H9 (cell line): ENCODE results near the gene PYGL. TPM values are rescaled to one million over a fixed set of nuclear protein-coding genes. Genes with fewer than 3 reads are reported as not detected.
A peak's percentile ranks its signal among the peaks of the same experiment; 100 is the strongest.

Experiments
- DNase-seq: peaks from one replicate; pipeline ENCODE4 v3.0.0-alpha.2; 2017
- H2AFZ ChIP-seq: one replicate; pipeline ENCODE4 v1.6.1; 2013; ENCODE audit warnings: mild to moderate bottlenecking, low read length, control low read depth, moderate library complexity
- H2AK5ac ChIP-seq: 2 replicates; pipeline ENCODE4 v1.6.1; 2013; ENCODE audit warnings: low read length, control low read depth, mixed read lengths; ENCODE audit not compliant: insufficient read length
- H2BK120ac ChIP-seq: one replicate; pipeline ENCODE4 v1.6.1; 2013; ENCODE audit warnings: low read depth, mild to moderate bottlenecking, low read length, control low read depth, inconsistent platforms; ENCODE audit not compliant: poor library complexity, severe bottlenecking
- H2BK12ac ChIP-seq: 2 replicates; pipeline ENCODE4 v1.6.1; 2013; ENCODE audit warnings: low read length, control low read depth, mixed read lengths, low read depth; ENCODE audit not compliant: insufficient read length
- H2BK15ac ChIP-seq: 2 replicates; pipeline ENCODE4 v1.6.1; 2013; ENCODE audit warnings: low read depth, low read length, control low read depth
- H2BK20ac ChIP-seq: one replicate; pipeline ENCODE4 v1.6.1; 2013; ENCODE audit warnings: low read depth, mild to moderate bottlenecking, low read length, control low read depth, inconsistent platforms; ENCODE audit not compliant: poor library complexity, severe bottlenecking
- H2BK5ac ChIP-seq: 2 replicates; pipeline ENCODE4 v1.6.1; 2013; ENCODE audit warnings: low read length, control low read depth, mixed read lengths; ENCODE audit not compliant: insufficient read length
- H3K14ac ChIP-seq: 2 replicates; pipeline ENCODE4 v1.6.1; 2013; ENCODE audit warnings: low read length, control low read depth; ENCODE audit not compliant: insufficient read depth
- H3K18ac ChIP-seq: 2 replicates; pipeline ENCODE4 v1.6.1; 2013; ENCODE audit warnings: low read depth, mild to moderate bottlenecking, mixed read lengths, low read length, control low read depth; ENCODE audit not compliant: insufficient read length
- H3K23ac ChIP-seq: 2 replicates; pipeline ENCODE4 v1.6.1; 2013; ENCODE audit warnings: low read length, control low read depth, mixed read lengths, low read depth; ENCODE audit not compliant: insufficient read length
- H3K23me2 ChIP-seq: 2 replicates; pipeline ENCODE4 v1.6.1; 2013; ENCODE audit warnings: low read depth, mild to moderate bottlenecking, mixed read lengths, low read length, control low read depth; ENCODE audit not compliant: insufficient read length, poor library complexity, severe bottlenecking
- H3K27ac ChIP-seq: 2 replicates; pipeline ENCODE4 v1.5.1; 2013; ENCODE audit warnings: low read length, control low read depth, mixed read lengths, low read depth; ENCODE audit not compliant: insufficient read length
- H3K27me3 ChIP-seq: 2 replicates; pipeline ENCODE4 v1.6.1; 2013; ENCODE audit warnings: low read length, control low read depth, inconsistent platforms; ENCODE audit not compliant: insufficient read depth
- H3K4ac ChIP-seq: 2 replicates; pipeline ENCODE4 v1.6.1; 2013; ENCODE audit warnings: low read depth, mild to moderate bottlenecking, control low read depth, inconsistent platforms, low read length, moderate library complexity
- H3K4me1 ChIP-seq: 2 replicates; pipeline ENCODE4 v1.6.1; 2013; ENCODE audit warnings: low read length, control low read depth, inconsistent platforms; ENCODE audit not compliant: insufficient read depth
- H3K4me2 ChIP-seq: 2 replicates; pipeline ENCODE4 v1.6.1; 2013; ENCODE audit warnings: low read length, control low read depth, mixed read lengths; ENCODE audit not compliant: insufficient read length, insufficient read depth
- H3K56ac ChIP-seq: 2 replicates; pipeline ENCODE4 v1.6.1; 2013; ENCODE audit warnings: low read depth, mild to moderate bottlenecking, mixed read lengths, low read length, control low read depth; ENCODE audit not compliant: insufficient read length
- H3K79me1 ChIP-seq: 2 replicates; pipeline ENCODE4 v1.6.1; 2013; ENCODE audit warnings: low read depth, mild to moderate bottlenecking, moderate library complexity, low read length, control low read depth, inconsistent platforms; ENCODE audit not compliant: insufficient read depth, poor library complexity, severe bottlenecking
- H3K79me2 ChIP-seq: 2 replicates; pipeline ENCODE4 v1.6.1; 2013; ENCODE audit warnings: low read length, control low read depth, inconsistent platforms; ENCODE audit not compliant: insufficient read depth
- H3K9ac ChIP-seq: 2 replicates; pipeline ENCODE4 v1.6.1; 2013; ENCODE audit warnings: low read length, control low read depth, mixed read lengths; ENCODE audit not compliant: insufficient read length; ENCODE audit errors: extremely low read depth
- H3K9me3 ChIP-seq: one replicate; pipeline ENCODE4 v1.6.1; 2013; ENCODE audit warnings: low read depth, low read length, inconsistent platforms; ENCODE audit not compliant: control insufficient read depth
- H3T11ph ChIP-seq: one replicate; pipeline ENCODE4 v1.6.1; 2013; ENCODE audit warnings: mild to moderate bottlenecking, low read length, control low read depth, inconsistent platforms
- H4K20me1 ChIP-seq: one replicate; pipeline ENCODE4 v1.6.1; 2013; ENCODE audit not compliant: control insufficient read depth, insufficient read length, insufficient read depth
- H4K5ac ChIP-seq: 2 replicates; pipeline ENCODE4 v1.6.1; 2013; ENCODE audit warnings: low read depth, mild to moderate bottlenecking, mixed read lengths, low read length, control low read depth; ENCODE audit not compliant: insufficient read length
- H4K8ac ChIP-seq: replicated peaks from 2 replicates; pipeline ENCODE4 v1.6.1; 2013; ENCODE audit warnings: low read length, control low read depth, mixed read lengths, low read depth; ENCODE audit not compliant: insufficient read length
- H4K91ac ChIP-seq: 2 replicates; pipeline ENCODE4 v1.6.1; 2013; ENCODE audit warnings: low read depth, mild to moderate bottlenecking, moderate library complexity, mixed read lengths, low read length, control low read depth; ENCODE audit not compliant: insufficient read length
- H3K27ac Mint-ChIP-seq, 3 experiments: 2 replicates in 2 of 3; 3 replicates in 1 of 3; pipeline ENCODE4 v1.8.0; 2020 to 2021; ENCODE audit warnings: mixed read lengths in 3 of 3, mild to moderate bottlenecking in 1 of 3, moderate library complexity in 1 of 3
- H3K27me3 Mint-ChIP-seq: 2 replicates; pipeline ENCODE4 v1.8.0; 2021; ENCODE audit warnings: low read depth, mild to moderate bottlenecking, moderate library complexity, mixed read lengths
- H3K36me3 Mint-ChIP-seq, 3 experiments: 2 replicates in 2 of 3; 3 replicates in 1 of 3; pipeline ENCODE4 v1.8.0; 2020 to 2021; ENCODE audit warnings: low read depth in 3 of 3, mixed read lengths in 3 of 3; ENCODE audit not compliant: insufficient read depth in 1 of 3
- H3K4me1 Mint-ChIP-seq, 2 experiments: 2 replicates each; pipeline ENCODE4 v1.8.0; 2020; ENCODE audit warnings: mixed read lengths in 2 of 2
- H3K4me3 Mint-ChIP-seq, 2 experiments: 2 replicates in 1 of 2; 3 replicates in 1 of 2; pipeline ENCODE4 v1.8.0; 2020 to 2021; ENCODE audit warnings: mild to moderate bottlenecking in 2 of 2, mixed read lengths in 2 of 2, moderate library complexity in 1 of 2
- H3K9me3 Mint-ChIP-seq, 2 experiments: 2 replicates in 1 of 2; 3 replicates in 1 of 2; pipeline ENCODE4 v1.8.0; 2020; ENCODE audit warnings: mild to moderate bottlenecking in 2 of 2, mixed read lengths in 2 of 2, moderate library complexity in 1 of 2
- WGBS: extraction: QIAGEN DNeasy Blood & Tissue Kit; methylation state at CpG from one replicate; pipeline ENCODE4 v1.1.7; 2013; ENCODE audit warnings: missing lambda C conversion rate, low lambda C conversion rate, mixed read lengths; ENCODE audit not compliant: insufficient read length; ENCODE audit errors: extremely low coverage; 5-methylcytosine and 5-hydroxymethylcytosine counted together
- total RNA-seq: library from RNA; stranded (reverse); gene quantifications from 2 replicates; pipeline ENCODE4 v1.2.1, GENCODE V29; 2021
- TF ChIP-seq, protein P1 (sequence below): fragments of 200-600 bp; sonication (generic); conservative IDR thresholded peaks from 3 replicates; pipeline ENCODE4 v1.8.0; 2021; ENCODE audit warnings: antibody characterized with exemption, mild to moderate bottlenecking

PYGL gene
- total RNA-seq, 1 experiment from 2014 or later = 53.8 TPM

DNA sequence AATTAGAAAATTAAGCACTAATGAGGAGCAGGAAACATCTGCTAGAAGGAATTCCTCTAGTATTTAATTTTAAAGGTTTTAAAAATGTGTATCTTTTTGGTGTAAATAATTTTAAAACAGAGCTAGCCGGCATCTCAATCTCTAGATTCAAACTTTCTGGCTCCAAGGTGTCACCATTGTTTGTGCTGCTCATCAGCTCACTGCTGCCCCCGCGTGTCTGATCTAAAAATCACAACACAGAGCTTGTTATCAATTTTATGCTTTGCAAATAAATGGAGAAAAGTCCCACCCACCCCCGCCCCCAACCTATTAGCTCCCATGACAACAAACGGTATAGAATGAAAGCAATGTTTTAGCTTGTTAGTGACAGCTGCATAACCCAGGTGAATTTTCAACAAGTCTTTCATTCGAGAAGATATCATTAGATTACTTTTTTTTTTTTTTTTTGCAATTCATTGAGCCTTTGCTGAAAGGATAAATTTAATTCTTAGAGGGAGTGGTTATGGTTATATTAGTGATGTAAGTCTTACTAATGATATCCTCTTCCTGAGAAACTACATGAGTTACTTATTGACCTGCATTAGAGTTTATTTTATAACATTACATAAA, 83.7 kb downstream of the PYGL start:
- WGBS = no CpG with 5 or more reads among the region's 6 CpGs
- no peaks in the 10 kb centered on the region for H3K9me3 ChIP-seq
- H3K9ac ChIP-seq = no peak overlapping the region
- H3K27me3 ChIP-seq = no peaks in the 10 kb centered on the region
- no peak overlapping the region for H2BK12ac ChIP-seq
- H3K14ac ChIP-seq = no peak overlapping the region
- H2BK120ac ChIP-seq = no peak overlapping the region
- H3K9me3 Mint-ChIP-seq = no peaks in the 10 kb centered on the region; a peak in 1 of 5 replicates
- H2BK15ac ChIP-seq = no peak overlapping the region
- H3K4me2 ChIP-seq = peak overlapping the region; percentile 3
- H3K4me1 Mint-ChIP-seq = peaks cover 27 to 29% of the 10 kb centered on the region in 2 experiments
- H4K5ac ChIP-seq = no peak overlapping the region
- H3K4me3 Mint-ChIP-seq = peak overlapping the region; percentile 11 to 13; a peak in 2 of 5 replicates
- no peaks in the 10 kb centered on the region for H4K20me1 ChIP-seq
- H3K79me2 ChIP-seq = no peaks in the 10 kb centered on the region
- H3K27me3 Mint-ChIP-seq = peaks cover 2% of the 10 kb centered on the region; the same call in 1 of the 2 replicates
- no peaks in the 10 kb centered on the region for H3K23me2 ChIP-seq
- H3K23ac ChIP-seq = no peak overlapping the region
- H3K27ac Mint-ChIP-seq = peak overlapping the region in 2 of 3 experiments; percentile 91 to 92; a peak in 4 of 7 replicates
- peak overlapping the region; percentile 96 for H2AFZ ChIP-seq
- no peak overlapping the region for H3K27ac ChIP-seq
- TF ChIP-seq, protein P1, sequence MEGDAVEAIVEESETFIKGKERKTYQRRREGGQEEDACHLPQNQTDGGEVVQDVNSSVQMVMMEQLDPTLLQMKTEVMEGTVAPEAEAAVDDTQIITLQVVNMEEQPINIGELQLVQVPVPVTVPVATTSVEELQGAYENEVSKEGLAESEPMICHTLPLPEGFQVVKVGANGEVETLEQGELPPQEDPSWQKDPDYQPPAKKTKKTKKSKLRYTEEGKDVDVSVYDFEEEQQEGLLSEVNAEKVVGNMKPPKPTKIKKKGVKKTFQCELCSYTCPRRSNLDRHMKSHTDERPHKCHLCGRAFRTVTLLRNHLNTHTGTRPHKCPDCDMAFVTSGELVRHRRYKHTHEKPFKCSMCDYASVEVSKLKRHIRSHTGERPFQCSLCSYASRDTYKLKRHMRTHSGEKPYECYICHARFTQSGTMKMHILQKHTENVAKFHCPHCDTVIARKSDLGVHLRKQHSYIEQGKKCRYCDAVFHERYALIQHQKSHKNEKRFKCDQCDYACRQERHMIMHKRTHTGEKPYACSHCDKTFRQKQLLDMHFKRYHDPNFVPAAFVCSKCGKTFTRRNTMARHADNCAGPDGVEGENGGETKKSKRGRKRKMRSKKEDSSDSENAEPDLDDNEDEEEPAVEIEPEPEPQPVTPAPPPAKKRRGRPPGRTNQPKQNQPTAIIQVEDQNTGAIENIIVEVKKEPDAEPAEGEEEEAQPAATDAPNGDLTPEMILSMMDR = peak; percentile 82
- no peaks in the 10 kb centered on the region for H3K36me3 Mint-ChIP-seq
- no peak overlapping the region for H3K18ac ChIP-seq
- peak; percentile 84 for DNase-seq
- no peak overlapping the region for H4K91ac ChIP-seq
- H3T11ph ChIP-seq = no peak overlapping the region
- H2AK5ac ChIP-seq = no peak overlapping the region
- no peak overlapping the region for H3K56ac ChIP-seq
- no peak overlapping the region for H4K8ac ChIP-seq
- peaks cover 4% of the 10 kb centered on the region for H3K4me1 ChIP-seq
- H2BK20ac ChIP-seq = no peak overlapping the region
- no peaks in the 10 kb centered on the region for H3K79me1 ChIP-seq
- no peak overlapping the region for H2BK5ac ChIP-seq
- no peak overlapping the region for H3K4ac ChIP-seq
